ENCODE measurements around the gene NAA16.
A peak's percentile ranks its signal among the peaks of the same experiment; 100 is the strongest.

NAA16 gene

DNA sequence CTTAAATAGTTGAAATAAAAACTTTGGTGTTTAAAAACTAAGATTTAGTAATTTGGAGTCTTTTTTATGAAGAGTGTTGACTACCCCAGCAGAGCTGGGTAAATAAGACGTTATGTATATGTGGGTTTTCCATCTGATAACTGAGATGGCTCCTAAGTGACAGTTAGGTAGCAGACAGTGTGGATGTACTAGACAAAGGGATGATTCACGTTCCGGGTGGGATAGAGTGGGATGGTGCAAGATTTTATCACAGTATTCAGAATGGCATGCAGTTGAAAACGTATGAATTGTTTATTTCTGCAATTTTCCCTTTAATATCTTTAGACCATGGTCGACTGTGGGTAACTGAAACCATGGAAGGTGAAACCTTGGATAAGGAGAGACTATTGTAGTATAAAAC is 50.4 kb downstream of the NAA16 start:
- DNase-seq: no peak

DNA sequence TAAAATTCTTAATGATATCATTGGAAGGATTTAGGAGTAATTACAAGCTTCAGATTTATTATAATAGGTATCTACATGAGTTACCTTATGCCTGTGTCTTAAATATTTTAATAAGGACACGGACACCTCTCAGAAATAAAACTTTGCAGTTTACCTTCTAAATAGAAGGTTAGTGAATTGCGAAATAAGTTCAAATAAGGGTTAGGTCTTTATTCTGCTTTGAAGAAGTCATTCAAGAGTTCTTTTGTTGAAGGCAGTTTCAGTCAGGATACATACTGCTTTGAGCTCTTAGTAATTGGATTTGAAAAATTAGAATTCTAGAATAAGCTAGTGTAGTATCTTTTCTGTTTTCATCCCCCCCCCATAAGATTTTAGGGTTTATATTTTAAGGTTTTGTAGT is 53.0 kb downstream of the NAA16 start:
- DNase-seq: no peak

DNA sequence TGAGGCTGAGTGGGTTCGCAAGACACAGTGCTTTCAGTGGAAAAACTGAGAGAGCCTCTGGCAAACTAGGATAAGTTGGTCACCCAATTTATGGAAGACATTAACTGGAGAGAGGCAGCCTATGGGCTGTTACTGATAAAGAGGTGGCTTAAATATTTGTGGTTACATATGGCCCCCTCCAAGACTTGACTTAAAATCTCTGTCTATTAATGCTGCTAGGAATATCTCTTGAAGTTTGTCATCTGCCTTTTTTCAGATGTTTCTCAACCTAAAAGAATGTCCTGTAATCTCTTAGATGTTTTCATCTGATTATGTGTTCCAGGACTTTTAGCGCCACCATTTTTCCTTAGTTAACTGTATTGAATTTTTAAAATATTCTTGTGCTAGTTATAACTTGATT is 54.6 kb downstream of the NAA16 start:
- no peak for DNase-seq

DNA sequence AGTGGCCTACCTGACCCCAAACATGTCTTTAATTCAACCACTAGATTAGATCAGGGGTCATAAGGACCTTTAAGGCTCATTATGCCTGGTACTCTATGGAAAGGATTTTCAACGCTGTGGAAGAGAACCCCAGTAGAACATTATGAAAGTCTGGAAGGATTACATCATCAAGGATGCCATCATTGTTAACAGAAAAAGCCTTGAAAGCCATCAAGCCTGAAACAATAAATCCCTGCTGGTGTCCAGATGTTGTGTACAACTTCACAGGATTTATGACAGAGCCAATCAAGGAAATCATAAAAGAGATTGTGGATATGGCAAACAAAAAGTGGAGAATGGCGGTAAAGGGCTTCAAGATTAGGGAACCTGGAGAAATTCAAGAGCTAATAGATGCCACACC is 59.7 kb downstream of the NAA16 start:
- no peak for DNase-seq

DNA sequence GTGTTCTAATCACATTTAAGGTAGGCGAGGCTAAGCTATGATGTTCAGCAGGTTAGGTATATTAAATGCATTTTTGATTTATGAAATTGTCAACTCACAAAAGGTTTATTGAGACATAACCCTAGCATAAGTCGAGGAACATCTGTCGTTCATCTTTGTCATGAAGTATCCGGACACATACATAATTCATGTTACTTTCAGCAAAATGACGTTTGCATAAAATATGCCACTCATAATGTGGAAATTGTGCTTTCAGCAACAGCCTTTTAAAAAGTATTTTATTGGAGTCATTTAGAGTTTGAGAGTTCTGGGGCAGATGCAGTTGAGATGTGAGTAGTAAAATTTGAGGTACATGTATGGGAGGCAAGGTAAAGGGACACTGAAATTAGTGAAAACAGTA is 66.4 kb downstream of the NAA16 start:
- DNase-seq: no peak

DNA sequence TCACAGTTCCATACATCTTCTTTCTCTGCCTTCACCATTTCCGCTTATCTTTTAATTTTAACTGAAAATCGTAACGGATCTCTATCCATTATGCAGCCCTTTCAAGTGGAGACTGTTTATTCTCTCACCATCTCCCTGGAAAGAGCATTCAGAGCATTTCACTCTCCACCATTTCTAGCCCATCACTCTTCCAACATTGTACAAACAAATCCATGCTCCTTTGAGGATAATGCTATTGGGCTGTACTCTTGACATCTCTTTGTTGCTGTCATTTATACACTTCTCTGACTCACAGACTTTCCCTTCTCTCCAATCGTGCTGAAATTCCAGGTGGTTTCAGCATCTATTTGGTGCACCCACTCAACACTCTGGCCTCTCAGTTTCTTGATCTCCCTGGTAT is 71.4 kb downstream of the NAA16 start:
- DNase-seq: no peak

DNA sequence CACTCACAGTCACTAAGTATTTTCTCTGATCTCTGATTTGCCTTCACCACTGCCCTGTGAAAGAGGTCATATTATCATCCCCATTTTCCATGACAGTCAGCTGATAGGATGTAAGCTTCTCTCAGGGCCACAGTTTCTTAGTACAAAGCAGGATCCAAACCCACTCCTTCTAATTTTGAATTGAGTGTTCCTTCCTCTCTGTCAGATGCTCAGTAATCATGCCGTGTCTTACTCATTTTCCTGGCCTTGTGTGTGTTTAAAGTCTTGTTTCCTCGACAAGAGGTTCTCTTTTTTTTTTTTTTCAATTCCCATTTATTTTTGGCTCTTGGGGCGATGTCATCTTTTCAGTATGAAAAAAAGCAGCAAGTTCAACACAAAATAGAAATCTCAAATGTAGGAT is 72.3 kb downstream of the NAA16 start:
- DNase-seq: no peak

DNA sequence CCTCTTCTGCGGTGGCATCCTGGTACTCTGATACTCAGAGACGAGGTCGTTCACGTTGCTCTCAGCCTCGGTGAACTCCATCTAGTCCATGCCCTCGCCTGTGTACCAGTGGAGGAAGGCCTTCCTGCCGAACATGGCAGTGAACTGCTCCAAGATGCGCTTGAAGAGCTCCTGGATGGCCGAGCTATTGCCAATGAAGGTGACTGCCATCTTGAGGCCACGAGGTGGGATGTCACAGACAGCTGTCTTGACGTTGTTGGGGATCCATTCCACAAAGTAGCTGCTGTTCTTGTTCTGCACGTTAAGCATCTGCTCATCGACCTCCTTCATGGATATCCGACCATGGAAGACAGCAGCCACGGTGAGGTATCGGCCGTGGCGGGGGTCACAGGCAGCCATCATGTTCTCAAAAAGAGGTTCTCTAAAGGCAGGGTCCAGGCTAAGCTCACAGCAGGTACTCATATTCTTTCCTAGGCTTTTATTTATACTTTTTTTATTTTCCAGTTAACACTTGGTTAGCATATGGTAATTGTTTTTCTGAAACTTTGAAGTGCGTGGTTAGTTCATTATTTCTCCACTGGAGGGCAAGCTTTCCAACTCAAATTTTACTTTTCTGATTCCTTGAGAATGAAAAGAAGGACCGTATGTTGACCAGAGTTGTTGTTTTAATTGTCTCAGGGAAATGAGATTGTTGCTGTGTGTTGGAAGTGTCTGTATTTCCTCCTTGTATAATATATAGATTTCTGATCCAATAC is 73.9 kb downstream of the NAA16 start:
- DNase-seq: peak in 1 of 2 donors; percentile 8

DNA sequence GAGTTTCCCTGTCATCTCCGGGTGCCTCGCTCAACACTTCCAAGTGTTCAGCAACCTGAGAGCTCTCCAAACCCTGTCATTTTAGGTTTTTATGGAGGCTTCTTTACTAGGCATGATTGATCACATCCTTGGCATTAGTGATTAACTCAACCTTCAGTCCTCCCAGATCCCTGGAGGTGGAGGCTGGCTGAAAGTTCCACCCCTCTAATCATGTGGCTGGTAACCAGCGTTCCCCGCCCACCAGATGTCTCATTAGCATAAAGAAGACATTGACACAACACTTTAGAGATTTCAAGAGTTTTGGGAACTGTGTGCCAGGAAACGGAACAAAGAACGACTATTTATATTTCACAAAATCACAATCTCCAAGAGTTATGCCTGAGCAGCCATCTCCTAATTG is 75.1 kb downstream of the NAA16 start:
- no peak for DNase-seq

DNA sequence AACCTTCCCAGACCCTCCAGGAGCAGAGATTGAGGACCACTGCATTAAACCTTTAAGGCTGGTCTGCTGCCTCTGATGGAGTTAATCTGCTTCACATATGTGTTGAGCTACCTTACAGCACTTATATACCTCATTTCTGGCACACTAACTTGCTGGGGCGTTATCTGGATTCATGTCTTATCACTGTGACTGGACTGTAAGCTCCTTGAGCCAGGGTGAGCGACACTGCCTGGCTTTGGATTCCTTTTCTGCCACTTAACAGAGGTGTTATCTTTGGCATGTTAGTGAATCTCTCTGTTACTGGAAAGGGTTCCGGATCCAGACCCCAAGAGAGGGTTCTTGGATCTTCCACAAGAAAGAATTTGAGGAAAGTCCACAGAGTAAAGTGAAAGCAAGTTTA is 76.5 kb downstream of the NAA16 start:
- DNase-seq: no peak

DNA sequence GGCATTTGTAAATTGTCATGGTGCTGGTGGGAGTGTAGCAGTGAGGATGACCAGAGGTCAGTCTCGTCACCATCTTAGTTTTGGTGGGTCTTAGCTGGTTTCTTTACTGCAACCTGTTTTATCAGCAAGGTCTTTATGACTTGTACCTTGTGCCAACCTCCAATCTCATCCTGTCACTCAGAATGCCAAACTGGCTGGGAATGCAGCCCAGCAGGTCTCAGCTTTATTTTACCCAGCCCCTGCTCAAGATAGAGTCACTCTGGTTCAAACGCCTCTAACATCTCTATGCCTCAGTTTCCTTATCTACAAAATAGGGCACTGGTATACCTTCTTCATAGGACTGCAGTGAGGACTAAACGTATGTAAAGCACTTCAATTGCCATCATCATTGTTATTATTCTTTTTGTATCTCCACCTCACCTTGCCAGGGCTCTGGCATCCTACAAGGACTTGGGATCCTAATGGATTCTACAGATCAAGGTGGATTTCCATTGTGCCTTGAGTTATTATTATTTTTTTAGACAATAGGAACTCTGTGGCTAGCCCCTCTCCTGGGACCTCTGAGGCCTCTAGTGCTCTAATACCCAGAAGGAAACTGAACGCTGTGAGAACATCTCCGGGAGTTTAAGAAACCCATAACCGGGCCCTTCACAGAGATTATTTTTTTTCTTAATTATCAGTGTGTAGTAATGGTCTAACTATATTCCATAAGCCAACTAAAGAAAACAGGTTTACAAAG is 77.2 kb downstream of the NAA16 start:
- DNase-seq: no peak

DNA sequence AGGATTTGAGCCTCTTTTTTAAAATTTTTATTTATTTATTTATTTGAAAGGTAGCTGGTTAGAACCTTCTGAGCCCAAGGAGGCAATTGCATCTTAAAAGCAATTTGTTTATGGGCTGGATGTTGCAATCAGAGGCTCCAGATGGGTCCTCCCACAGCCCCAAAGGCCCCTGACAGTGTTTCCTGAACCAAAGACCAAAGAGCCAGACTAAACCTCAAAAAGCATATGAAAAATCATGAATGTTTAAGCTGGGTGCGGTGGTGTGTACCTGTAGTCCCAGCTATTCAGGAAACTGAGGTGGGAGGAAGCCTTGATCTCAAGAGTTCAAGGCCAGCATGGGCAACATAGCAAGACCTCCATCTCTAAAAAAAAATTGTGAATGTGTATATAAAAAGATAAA is 78.5 kb downstream of the NAA16 start:
- DNase-seq: no peak

DNA sequence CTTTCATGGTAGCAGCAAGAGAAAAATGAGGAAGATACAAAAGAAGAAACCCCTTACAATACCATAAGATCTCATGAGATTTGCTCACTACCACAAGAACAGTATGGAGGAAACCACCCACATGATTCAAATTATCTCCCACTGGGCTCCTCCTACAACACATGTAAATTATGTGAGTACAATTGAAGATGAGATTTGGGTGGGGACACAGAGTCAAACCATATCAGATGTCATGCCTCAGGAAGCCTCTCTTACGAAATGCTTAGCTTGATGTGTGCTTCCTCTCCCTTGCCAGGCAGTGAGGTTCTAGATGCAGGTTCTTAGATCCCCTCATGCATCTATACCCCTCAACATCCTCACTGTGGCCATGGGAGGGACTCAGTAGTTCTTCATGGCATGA is 83.1 kb downstream of the NAA16 start:
- DNase-seq: no peak

DNA sequence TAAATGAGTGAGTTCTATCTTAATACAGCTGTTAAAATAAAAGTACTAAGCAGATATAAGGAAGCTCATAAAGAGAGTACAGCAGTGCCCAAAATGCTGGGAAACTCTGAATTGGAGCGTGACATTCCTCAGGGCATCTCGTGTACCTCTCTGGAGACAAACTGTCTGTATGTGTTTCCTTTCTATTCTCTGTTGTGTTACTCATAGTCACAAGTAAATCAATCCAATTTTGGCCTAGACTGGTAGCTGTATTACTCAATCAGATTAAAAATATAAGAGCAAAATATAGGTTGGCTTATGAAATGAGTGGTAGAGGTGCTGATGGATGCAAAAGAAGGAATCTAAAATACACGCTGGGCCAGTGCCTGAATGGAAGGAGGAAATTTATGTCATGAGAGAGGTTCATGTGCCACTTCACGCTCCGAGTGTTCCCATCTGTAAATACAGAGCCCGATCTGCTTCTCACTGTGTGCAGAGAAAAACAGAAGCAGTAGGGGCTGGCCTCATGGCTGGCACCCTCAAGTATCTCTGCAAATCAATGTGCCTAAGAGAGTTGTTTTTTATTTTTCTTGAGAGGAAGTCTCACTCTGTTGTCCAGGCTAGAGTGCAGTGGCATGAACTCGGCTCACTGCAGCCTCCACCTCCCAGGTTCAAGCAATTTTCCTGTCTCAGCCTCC is 87.6 kb downstream of the NAA16 start:
- no peak for DNase-seq

DNA sequence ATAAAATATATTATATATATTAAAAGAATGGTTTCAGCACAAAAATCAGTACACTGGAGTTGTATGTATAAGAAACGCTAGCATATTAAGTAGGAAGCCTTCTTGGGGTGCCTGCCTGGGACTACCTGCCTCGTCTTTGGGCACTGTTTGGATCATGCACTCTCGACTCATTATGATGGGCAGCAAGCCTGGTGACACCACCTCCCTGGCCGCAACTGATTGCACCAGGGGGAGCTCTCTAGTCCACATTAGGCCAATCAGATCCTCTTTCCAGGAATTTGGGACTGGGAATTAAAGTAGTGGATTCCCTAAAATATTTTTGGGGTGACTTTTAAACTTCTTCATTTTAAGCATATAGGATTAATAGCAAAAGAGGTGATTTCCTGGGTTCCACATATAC is 90.3 kb downstream of the NAA16 start:
- no peak for DNase-seq

DNA sequence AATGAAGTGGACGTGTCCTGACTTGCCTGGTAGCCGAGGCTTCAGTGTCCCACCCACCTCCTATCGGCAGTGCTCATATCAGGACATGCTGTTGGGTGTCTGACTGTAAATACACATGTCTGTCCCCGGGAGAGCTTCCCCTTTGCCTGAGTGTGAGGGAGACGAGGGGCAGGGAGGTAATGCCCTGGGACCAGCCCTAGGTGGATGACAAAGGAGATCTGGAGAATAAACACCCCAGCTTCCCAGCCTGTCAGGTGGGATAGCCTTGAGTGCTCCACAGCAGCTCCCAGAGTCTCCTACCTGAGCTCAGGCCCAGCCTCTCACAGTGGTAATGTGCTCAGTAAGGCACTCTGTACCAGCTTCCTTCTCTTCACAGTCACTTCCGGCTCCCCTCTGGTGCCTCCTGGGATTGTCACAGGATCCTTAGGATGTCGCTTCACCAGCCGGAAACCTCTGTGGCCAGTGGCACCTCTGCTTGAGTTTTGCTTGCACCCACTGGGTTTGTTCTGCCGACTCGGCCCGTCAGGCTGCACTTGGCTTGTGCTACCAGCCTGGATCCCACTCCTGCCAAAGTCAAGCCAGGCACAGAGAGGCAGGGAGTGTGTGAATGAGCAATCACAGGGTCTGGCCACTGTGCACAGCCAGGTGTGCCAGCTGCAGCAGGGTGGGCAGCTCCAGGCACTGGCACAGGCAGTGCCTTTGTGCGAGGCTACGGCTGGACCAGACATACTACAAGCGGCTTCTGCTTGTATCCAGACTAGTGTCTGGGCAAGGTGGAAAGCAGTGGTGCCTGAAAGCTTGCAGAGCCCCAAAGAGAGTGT is 91.8 kb downstream of the NAA16 start:
- no peak for DNase-seq

DNA sequence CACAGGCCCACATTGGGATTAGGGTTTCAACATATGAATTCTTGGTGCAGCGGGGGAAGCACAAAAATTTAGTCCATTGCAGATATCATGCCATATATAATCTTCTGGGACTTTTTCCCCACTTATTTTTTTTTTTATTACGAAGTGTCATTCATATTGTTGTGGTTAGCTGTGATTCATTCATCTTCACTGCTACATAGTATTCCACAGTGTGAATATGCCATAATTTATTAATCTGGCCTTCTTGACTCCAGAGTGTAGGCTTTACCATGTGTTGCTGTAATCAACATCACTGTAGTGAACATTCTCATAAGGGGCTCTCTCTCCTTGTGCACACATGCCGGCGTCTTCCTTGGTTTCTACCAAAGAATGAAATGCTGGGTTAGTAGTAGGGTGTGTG is 92.9 kb downstream of the NAA16 start:
- no peak for DNase-seq

DNA sequence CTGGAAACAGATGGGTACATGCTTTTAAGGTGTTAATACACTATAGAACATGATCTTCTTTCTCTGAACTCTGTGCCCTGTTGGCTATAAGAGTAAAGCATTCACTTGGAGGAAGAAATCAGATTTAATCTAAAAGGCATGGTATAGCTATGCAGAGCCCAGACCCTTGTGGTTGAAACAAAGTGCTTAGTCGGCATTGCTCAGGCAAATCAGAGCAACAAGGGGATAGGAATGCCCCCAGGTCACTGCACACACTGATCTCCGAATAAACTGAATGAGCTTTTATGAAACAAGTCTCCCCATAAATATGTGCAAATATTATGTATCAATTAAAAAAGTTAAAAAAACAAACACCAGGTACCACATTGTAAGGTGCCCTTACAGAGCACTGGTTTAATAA is 94.3 kb downstream of the NAA16 start:
- DNase-seq: no peak

DNA sequence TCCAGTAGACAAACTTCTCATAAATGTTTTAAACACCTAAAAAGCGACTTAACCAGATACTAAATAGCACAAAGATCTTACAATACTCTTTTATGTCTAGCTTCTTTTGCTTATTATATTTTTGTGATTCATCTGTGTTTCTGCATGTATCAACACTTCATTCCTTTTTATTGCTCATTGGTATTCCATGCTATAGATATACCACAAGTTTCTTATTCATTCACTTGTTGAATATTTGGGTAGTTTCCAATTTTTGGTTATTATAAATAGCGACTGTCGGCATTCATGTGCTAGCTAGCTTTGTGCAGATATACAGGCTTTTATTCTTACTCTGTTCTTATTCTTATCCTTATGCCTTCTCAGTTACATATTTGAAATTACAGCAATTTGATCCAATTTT is 96.3 kb downstream of the NAA16 start:
- DNase-seq: no peak

DNA sequence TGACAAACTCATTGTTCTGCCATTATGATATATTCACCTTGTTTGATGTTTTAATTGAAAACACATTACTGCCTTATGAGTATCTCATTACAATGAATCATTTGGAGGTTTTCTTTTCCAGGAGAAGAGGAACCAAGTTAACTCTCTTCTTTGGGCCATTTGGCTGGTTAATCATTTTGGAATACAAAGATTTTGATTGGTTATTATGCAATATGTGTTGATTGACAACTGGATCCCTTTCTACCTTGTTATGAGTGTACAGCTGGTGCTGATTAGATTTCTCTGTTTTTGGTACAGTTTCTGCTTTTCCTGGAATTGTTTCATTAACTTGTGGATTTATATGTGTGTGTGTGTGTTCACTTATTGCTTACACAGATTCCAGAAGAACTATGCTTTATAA is 97.1 kb downstream of the NAA16 start:
- no peak for DNase-seq

DNA sequence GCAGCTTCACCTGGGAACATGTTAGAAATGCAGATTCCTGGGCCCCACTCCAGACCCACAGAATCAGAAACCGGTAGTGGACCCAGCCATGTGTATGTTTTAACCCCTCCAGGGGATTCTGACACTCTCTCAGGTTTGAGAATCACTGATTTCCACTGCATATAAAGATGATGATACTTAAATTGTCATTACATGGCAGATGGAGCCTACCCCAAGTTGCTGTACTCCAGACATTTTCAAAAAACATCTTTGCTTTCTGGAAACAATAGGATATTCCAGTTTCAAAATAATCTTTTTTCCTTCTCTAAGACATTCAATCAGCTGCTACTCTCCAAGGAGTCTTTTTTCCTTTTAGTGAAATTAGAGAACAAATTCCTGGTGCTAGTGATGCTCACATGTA is 97.7 kb downstream of the NAA16 start:
- DNase-seq: no peak

DNA sequence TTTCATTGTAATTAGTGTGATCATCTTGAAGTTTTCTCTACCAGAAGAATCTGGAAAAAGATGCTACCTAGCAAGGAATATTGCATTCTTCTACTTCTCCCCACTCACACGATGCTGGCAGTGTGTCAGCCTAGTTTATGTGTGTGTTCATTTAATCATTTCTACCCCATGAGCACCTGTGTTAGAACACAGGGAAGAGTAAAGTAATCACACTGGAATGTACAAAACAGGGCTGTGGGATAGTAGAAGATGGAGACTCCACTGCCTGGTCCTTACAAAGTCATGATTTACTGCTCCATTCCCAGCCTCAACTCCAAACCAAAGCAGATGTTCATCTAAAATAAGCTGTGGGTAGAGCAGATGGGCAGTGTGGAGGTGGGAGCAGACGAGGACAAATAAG is 98.5 kb downstream of the NAA16 start:
- no peak for DNase-seq

DNA sequence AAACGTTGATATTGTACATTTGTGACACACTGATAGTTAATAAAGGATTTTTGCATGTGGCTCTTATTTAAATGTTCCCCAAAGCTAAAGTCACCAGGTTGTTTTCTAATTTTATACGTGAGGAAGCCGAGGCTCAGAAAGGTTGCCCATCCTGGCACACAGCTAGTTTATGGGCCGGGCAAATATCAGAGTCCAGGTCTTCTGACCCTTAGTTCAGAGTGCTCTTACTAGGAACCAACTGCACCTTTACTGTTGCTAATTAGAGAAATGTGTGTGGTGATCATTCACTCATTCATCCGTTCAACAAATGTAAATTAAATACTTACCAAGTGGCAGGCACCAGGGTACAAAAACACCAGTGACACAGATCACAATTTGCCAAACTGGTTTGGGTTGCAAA is 100.0 kb downstream of the NAA16 start:
- DNase-seq: no peak

All from CD4-positive, alpha-beta T cell treated with Interleukin-1 beta for 1 hour (primary cell).